Stimulated activated naive CD4-positive, alpha-beta T cell (primary cell): ENCODE data around the gene CCNL2.
"Not testable (repeated sequence)": the region's sequence is repeated elsewhere in the genome, so short reads cannot be mapped to it uniquely, and the experiment has no call there.

Source experiments
- DNase-seq, 6 experiments: peaks; one replicate each; lab custom pipeline; 2025; lab: John Stamatoyannopoulos, UW

Gene CCNL2

GRCh38 chr1:1432274-1432950, 33.3 kb upstream of the CCNL2 start:
- no peak for DNase-seq

GRCh38 chr1:1431845-1432273, 32.7 kb upstream of the CCNL2 start:
- no peak for DNase-seq

GRCh38 chr1:1430992-1431844, 32.1 kb upstream of the CCNL2 start:
- DNase-seq, result no peak

- no peak for DNase-seq
Measured at GRCh38 chr1:1430114-1430982, 31.2 kb upstream of the CCNL2 start.

GRCh38 chr1:1429671-1430073, 30.5 kb upstream of the CCNL2 start:
- DNase-seq, result no peak

GRCh38 chr1:1428967-1429366, 29.8 kb upstream of the CCNL2 start:
- DNase-seq, result not testable (repeated sequence)

GRCh38 chr1:1428174-1428573, 29.0 kb upstream of the CCNL2 start:
- DNase-seq, result no peak

GRCh38 chr1:1427820-1428148, 28.6 kb upstream of the CCNL2 start:
- DNase-seq, result no peak

GRCh38 chr1:1427106-1427819, 28.1 kb upstream of the CCNL2 start:
- no peak for DNase-seq

- no peak for DNase-seq
Measured at GRCh38 chr1:1426496-1427105, 27.5 kb upstream of the CCNL2 start.

GRCh38 chr1:1425753-1426495, 26.8 kb upstream of the CCNL2 start:
- no peak for DNase-seq

GRCh38 chr1:1425426-1425752, 26.3 kb upstream of the CCNL2 start:
- DNase-seq, result no peak

GRCh38 chr1:1424707-1425106, 25.6 kb upstream of the CCNL2 start:
- DNase-seq, result no peak

GRCh38 chr1:1423245-1423597, 24.1 kb upstream of the CCNL2 start:
- DNase-seq, result no peak

- no peak for DNase-seq
Measured at GRCh38 chr1:1422465-1423244, 23.5 kb upstream of the CCNL2 start.

GRCh38 chr1:1421907-1422464, 22.9 kb upstream of the CCNL2 start:
- DNase-seq, result no peak

- no peak for DNase-seq
Measured at GRCh38 chr1:1421147-1421906, 22.2 kb upstream of the CCNL2 start, which contains the start of gene ANKRD65. TSS of gene ANKRD65 (minus strand) at chr1:1421276. CDS start at chr1:1421005, 271 bp downstream.

- no peak for DNase-seq
Measured at GRCh38 chr1:1420654-1421141, 21.6 kb upstream of the CCNL2 start.
